ENCODE data around the gene PDE7B. TPM values are rescaled to one million over a fixed set of nuclear protein-coding genes. Genes with fewer than 3 reads are reported as not detected.

Gene PDE7B
- total RNA-seq, 2 donors from 2014 or later, result 0.04 TPM; not detected in 1

DNA sequence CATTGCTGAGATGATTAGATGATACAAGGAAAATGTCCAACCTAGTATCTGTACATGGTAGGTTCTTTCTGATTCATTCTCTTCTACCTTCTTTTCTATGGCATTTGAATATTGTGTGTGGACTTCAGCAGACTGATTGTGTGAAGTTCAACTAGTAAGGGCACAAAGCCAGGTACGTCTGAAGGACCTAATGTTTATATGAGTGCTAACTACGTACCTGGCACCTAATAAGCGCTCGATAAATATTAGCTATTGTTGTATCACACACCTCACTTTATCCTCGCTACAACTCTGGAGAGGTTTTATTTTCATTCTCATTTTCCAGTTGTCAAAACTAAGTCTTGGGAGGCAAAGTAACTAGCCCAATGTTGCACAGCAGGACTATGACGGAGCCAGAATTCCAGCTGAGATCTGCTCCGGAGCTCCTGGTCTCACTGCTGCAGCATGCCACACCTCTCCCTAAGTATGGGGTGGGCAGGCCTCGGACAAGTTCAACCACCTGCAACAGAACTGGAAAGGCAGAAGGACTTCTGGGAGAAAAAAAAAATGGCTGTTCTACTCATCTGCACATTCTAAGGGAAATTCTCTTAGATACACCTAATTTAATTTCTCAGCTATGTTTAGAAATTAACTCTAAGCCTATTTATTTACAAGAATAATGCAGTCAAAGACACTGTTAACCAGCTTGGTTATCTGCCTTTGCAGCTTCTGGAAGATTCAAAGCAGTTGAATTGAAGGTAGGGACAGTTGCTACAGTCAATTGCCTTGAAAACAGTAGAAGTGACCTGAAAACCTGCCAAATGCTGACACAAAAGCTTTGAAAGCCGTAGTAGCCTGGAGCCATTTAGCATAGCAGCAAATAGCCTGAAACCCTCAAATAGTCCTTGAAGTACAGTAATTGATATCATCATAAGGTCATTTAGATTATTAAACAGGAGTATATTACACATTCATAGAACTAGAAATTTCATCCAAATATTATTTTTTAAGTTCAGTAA lies 165.0 kb downstream of the PDE7B start:
- no peaks in the 10 kb centered on the region for H3K9me3 Mint-ChIP-seq
- no peak overlapping the region for H3K27ac Mint-ChIP-seq
- no peaks in the 10 kb centered on the region for H3K4me1 Mint-ChIP-seq
- no peak overlapping the region for H3K4me3 Mint-ChIP-seq
- ATAC-seq (replicated peaks), result no peak
- no peaks in the 10 kb centered on the region for H3K36me3 Mint-ChIP-seq (ENCODE audit: low read depth)
- H3K27me3 Mint-ChIP-seq, result peaks cover 16% of the 10 kb centered on the region

DNA sequence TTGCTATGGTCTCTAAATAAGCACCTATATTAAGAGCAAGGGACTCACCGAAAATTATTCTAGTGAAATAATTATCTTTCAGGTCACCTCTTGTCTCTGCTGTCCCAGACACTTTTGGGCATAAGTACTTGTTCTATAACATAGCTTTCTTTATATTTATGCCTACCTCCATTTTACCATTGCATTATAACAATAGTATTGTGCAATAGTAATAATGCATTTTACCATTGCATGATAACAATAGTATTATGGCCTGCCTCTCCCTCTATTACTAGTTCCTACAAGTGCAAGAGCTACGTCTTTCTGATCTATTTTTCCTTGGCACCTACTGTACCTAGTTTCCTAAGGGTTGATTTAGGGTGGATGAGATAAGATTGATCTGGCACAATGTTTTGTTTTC lies 169.2 kb downstream of the PDE7B start:
- ATAC-seq (replicated peaks), result no peak
- no peak overlapping the region for H3K27ac Mint-ChIP-seq
- no peaks in the 10 kb centered on the region for H3K9me3 Mint-ChIP-seq
- H3K27me3 Mint-ChIP-seq, result peaks cover 16% of the 10 kb centered on the region
- H3K4me1 Mint-ChIP-seq, result no peaks in the 10 kb centered on the region
- no peak overlapping the region for H3K4me3 Mint-ChIP-seq
- no peaks in the 10 kb centered on the region for H3K36me3 Mint-ChIP-seq (ENCODE audit: low read depth)

DNA sequence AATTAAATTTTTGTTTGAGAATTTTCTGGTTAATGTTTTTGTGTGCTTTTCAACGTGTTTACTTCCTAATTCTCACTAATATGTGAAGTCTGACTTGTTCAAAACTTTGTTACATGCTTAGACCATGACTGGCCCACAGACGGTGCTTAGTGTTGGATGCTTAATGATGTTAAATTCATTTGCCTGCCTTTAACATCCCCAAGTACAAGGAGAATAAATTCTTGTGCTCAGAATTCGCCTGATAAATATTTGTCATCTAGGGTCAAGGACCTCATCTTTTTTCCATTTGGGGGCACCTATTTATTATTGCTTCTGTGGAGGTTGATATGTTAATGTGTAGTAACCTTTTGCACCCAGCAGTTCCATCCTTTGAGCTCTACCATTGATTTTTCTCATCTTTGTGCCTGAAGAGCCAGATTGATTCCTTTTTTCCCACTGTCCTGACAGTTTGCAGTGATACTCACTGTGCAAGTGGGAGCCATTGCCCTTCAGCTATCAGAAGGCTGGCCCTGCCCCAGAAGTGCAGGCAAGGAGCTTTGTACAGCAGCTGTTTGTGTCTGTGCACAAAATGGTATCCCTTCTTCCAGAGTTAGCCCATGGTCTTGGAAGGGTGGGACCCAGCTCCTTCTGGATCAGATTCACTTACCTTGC lies 170.8 kb downstream of the PDE7B start:
- Mint-ChIP-seq H3K4me3 (no peak overlapping the region), H3K4me1 (no peaks in the 10 kb centered on the region), H3K9me3 (no peaks in the 10 kb centered on the region), H3K36me3 (ENCODE audit: low read depth) (no peaks in the 10 kb centered on the region), H3K27me3 (peaks cover 16% of the 10 kb centered on the region), H3K27ac (no peak overlapping the region)
- ATAC-seq (replicated peaks), result no peak

DNA sequence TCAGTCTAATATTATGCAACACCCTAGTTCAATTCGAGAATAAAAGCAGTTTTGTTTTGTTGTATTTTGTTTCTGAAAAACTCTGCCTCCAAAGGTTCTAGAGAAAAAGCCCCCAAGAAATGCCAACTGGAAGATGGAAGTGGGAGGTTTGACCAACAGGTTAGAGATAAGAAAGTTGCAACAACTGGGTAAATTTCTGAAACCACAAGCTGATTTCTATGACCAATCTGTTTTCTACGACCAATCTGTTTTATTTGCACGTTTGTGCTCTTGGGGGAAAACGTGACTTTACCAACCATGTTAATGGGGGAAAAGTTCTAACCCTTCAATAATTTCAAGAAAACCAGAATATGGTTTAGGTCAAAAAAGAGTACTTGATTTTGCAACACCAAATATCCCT lies 173.2 kb downstream of the PDE7B start:
- Mint-ChIP-seq H3K36me3 (ENCODE audit: low read depth) (no peaks in the 10 kb centered on the region), H3K4me1 (no peaks in the 10 kb centered on the region), H3K4me3 (no peak overlapping the region), H3K27me3 (peaks cover 12% of the 10 kb centered on the region), H3K27ac (no peak overlapping the region), H3K9me3 (no peaks in the 10 kb centered on the region)
- ATAC-seq (replicated peaks), result no peak

DNA sequence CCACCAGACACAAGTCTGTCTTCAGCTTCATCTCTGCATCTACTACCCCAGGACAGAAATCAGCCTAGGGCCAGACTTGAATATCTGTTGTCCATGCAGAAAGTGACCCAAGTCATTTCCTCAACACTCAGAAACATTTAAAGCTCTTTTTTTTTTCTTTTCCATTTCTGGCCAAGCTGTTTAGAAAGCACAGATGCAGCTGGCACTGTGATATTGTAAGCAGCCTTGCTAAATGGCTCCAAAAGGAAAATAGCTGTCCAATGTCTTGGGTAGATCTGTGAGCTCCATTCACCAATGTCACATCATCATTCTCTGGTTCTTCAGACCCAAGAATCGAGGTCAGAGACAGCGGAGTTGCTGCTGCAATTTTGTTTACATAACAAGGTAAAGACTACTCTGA lies 174.2 kb downstream of the PDE7B start:
- no peak overlapping the region for H3K4me3 Mint-ChIP-seq
- H3K27ac Mint-ChIP-seq, result no peak overlapping the region
- H3K9me3 Mint-ChIP-seq, result no peaks in the 10 kb centered on the region
- no peaks in the 10 kb centered on the region for H3K36me3 Mint-ChIP-seq (ENCODE audit: low read depth)
- no peaks in the 10 kb centered on the region for H3K4me1 Mint-ChIP-seq
- peaks cover 9% of the 10 kb centered on the region for H3K27me3 Mint-ChIP-seq
- ATAC-seq (replicated peaks), result no peak

DNA sequence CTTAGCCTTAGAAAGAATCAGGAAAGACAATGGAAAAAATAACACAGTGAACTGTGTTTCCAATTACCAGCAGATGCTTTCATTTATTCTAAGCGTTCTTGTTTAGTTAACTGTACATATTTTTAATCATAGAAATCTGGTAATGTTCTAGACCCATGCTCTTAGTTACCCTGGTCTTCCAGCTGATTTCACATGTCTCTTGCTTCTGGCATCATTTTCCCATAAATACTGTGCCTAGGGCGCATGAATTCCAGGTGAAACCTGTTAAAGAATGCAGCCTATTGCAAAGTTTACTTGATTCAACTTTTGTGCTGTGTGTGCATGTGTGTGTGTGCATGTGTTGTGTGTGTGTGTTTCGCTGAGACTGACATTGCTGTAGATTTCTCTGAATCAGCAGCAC lies 178.6 kb downstream of the PDE7B start:
- no peak for ATAC-seq (replicated peaks)
- no peaks in the 10 kb centered on the region for H3K27me3 Mint-ChIP-seq
- H3K27ac Mint-ChIP-seq, result no peak overlapping the region
- no peaks in the 10 kb centered on the region for H3K9me3 Mint-ChIP-seq
- no peaks in the 10 kb centered on the region for H3K4me1 Mint-ChIP-seq
- no peaks in the 10 kb centered on the region for H3K36me3 Mint-ChIP-seq (ENCODE audit: low read depth)
- H3K4me3 Mint-ChIP-seq, result no peak overlapping the region

DNA sequence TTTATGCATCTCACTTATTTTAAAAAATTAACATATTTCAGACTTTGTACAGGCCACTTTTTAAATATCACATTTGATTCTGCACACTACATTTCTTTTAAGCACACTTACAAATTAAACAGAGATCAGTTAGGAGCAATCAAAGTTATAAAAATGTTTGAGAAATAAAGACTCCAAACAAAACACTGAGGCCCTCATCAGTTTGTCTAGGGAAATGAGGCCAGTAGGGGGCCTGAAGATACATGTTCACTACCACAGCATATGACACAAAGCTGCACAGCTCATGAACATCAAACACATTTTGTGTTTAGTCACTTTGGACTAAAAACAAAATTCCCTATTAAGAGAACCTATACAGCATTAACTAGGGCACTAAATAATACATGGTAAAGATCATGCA lies 180.5 kb downstream of the PDE7B start:
- no peak overlapping the region for H3K27ac Mint-ChIP-seq
- H3K9me3 Mint-ChIP-seq, result no peaks in the 10 kb centered on the region
- no peak overlapping the region for H3K4me3 Mint-ChIP-seq
- H3K4me1 Mint-ChIP-seq, result no peaks in the 10 kb centered on the region
- ATAC-seq (replicated peaks), result no peak
- H3K36me3 Mint-ChIP-seq (ENCODE audit: low read depth), result no peaks in the 10 kb centered on the region
- peaks cover under 1% of the 10 kb centered on the region for H3K27me3 Mint-ChIP-seq

DNA sequence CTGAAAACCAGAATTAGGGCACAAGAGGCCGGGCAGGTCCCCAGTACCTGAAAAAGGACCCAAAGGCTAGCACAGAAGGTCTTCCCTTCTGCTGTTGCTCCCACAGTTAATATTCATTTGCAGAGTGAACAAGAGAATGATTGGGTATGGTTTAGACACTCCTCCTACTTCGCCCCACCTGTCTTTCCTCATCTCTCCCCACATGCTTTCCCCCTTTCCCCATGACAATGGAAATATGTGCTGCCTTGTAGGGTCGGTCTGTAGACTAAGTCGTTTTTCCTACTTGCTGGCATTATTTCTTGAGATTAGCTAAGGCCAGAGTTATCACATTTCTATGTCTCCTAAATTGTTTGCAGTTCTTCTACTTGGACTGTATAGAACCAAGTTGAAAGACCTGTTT lies 181.9 kb downstream of the PDE7B start:
- H3K9me3 Mint-ChIP-seq, result no peaks in the 10 kb centered on the region
- no peak overlapping the region for H3K4me3 Mint-ChIP-seq
- H3K27me3 Mint-ChIP-seq, result peaks cover 3% of the 10 kb centered on the region
- H3K27ac Mint-ChIP-seq, result no peak overlapping the region
- H3K4me1 Mint-ChIP-seq, result no peaks in the 10 kb centered on the region
- ATAC-seq (replicated peaks), result no peak
- H3K36me3 Mint-ChIP-seq (ENCODE audit: low read depth), result no peaks in the 10 kb centered on the region

DNA sequence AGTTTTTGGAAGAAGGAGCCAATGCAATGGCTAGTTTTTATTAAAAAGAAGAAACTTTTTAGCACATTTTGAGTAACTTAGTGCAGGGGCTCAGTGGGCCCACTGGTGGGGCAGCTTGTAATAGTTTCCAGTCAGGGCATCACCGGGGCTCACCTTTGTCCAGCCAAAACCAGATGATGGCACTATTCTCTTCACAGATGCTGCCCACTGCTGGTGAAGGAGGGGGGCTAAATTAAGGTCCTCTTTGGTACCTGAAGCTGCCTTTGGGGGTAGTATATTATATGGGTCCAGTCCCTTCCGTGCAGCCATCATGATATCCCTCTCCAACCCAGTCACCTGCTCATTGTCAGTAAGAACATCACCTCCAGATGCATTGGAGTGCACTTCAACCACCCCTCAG lies 182.9 kb downstream of the PDE7B start:
- peaks cover 3% of the 10 kb centered on the region for H3K27me3 Mint-ChIP-seq
- H3K27ac Mint-ChIP-seq, result no peak overlapping the region
- H3K4me3 Mint-ChIP-seq, result no peak overlapping the region
- no peaks in the 10 kb centered on the region for H3K36me3 Mint-ChIP-seq (ENCODE audit: low read depth)
- no peaks in the 10 kb centered on the region for H3K4me1 Mint-ChIP-seq
- no peak for ATAC-seq (replicated peaks)
- no peaks in the 10 kb centered on the region for H3K9me3 Mint-ChIP-seq

DNA sequence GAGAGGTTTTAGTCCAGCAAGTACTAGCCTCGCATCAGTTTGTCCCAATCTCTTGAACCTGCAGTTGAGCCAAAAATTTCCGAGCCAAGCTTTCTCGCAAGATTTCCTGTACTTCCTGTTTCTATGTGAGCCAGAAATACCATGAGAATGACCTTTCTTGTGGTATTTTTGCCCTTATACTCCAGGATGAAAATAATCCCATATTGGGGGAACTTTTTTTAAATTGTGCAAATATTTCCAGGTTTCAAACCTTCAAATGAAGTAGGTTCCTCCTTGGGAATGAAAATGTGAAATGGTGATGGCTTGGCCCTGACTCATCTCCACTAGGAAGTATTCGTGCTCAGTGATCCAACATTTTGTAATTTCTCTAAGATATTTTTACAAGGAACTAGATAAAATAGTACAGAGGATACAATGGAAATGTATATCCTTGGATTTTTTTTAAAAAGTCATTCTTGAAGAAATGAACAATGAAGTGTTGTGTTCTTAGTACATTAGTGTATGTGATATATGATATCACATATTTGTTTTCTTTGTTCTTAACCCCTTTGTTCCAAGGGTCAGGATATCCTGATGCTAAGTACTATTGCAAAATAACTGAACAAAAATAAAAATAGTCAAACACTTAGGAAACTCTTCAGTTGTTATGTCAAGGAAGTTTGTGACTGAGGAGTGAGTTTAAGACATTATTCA lies 184.0 kb downstream of the PDE7B start:
- peaks cover 3% of the 10 kb centered on the region for H3K27me3 Mint-ChIP-seq
- H3K9me3 Mint-ChIP-seq, result no peaks in the 10 kb centered on the region
- H3K4me1 Mint-ChIP-seq, result no peaks in the 10 kb centered on the region
- H3K36me3 Mint-ChIP-seq (ENCODE audit: low read depth), result no peaks in the 10 kb centered on the region
- H3K4me3 Mint-ChIP-seq, result no peak overlapping the region
- H3K27ac Mint-ChIP-seq, result no peak overlapping the region
- no peak for ATAC-seq (replicated peaks)

DNA sequence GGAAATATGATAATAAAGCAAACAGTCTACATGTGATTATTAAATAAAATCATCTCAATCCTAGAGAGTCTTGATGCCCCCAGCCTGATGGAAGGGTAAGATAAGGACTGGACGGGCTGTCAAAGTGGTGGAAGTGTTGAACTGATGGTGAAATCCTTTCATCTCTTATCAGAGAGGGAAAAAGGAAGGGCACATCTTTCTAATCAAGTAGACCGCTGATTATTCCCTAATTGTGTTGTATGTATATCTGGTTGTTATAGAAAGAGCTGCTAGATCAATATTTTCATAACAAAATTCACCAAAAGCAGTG lies 184.5 kb downstream of the PDE7B start:
- Mint-ChIP-seq H3K27ac (no peak overlapping the region), H3K4me3 (no peak overlapping the region), H3K27me3 (peaks cover 8% of the 10 kb centered on the region), H3K36me3 (ENCODE audit: low read depth) (no peaks in the 10 kb centered on the region), H3K9me3 (no peaks in the 10 kb centered on the region), H3K4me1 (no peaks in the 10 kb centered on the region)
- no peak for ATAC-seq (replicated peaks)

DNA sequence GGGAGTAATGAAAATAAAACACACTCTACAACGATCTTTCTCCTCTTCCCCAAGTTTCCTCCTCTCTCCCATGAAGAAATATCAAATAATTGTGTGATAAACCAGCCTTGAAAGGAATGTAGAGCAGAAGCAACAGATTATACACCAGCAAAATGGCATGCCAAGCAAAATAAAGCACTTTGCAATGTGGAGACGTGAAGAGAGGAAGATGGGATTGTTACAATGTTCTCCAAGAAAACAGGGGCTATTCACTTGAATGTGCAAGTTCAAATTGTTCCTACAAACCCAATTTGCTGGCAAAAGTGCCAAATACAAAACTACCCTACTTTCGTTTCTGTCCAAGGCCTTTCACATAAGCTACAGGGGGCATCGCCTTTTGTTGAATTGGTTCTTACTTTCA lies 185.1 kb downstream of the PDE7B start:
- no peaks in the 10 kb centered on the region for H3K4me1 Mint-ChIP-seq
- peaks cover 13% of the 10 kb centered on the region for H3K27me3 Mint-ChIP-seq
- H3K9me3 Mint-ChIP-seq, result no peaks in the 10 kb centered on the region
- H3K36me3 Mint-ChIP-seq (ENCODE audit: low read depth), result no peaks in the 10 kb centered on the region
- H3K27ac Mint-ChIP-seq, result no peak overlapping the region
- no peak for ATAC-seq (replicated peaks)
- H3K4me3 Mint-ChIP-seq, result no peak overlapping the region

DNA sequence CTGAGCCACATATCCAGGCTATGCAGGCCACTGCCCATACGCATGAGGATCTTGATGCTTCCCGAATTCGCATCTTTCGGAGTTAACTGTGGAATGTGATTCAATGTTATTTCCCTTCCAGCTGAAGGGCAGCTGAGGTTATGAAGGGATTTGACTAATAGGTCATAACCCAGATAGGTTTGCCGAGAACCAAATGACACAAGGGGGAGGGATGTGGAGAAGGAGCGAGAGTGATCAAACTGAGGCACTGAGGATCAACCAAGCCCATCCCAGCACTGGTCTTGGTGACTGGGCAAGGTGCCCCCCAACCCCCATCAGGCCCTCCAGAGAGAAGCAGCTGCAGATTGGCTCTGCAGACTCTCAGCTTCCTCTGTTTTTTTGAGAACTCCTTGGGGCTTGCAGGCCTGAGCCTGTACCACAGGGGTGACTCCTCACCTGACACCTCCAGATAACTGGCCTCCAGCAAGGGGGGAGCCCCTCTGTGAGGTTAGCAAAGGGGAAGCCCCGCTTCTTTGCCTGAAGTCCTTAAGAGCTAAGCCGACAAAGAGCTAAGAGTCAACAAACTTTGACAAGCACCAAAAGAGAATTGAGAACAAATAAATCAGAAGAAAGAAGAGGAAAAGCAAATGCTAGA lies 185.9 kb downstream of the PDE7B start:
- Mint-ChIP-seq H3K4me1 (no peaks in the 10 kb centered on the region), H3K9me3 (no peaks in the 10 kb centered on the region), H3K36me3 (ENCODE audit: low read depth) (no peaks in the 10 kb centered on the region), H3K27ac (no peak overlapping the region), H3K4me3 (no peak overlapping the region), H3K27me3 (peaks cover 13% of the 10 kb centered on the region)
- ATAC-seq (replicated peaks), result peak; percentile 76

DNA sequence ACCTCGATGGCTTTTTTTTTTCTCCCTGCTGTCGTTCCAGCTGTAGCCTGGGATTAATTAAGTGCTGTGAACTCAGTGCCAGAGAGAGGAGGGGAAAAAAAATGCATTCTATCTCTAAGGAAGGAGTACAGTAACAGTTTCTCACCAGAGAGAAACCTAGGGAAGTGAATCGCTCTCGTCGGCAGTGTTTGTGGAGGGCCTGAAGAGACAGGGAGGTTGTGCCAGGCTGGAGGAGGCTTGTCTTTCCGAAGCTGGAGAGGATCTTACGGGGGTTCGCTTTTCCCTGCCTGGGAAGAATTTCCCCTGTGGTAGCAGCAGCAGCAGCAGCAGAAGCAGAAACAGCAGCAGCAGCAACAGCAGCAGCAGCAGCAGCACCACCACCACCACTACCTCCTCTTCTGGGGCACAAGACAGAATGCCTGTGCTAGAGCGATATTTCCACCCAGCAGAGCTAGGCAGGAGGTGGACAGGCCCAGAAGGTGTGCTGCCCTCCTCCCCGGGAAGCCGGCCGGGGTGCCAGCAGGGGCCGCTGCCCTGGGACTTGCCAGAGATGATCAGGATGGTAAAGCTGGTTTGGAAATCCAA lies 186.5 kb downstream of the PDE7B start:
- Mint-ChIP-seq H3K4me3 (no peak overlapping the region), H3K36me3 (ENCODE audit: low read depth) (no peaks in the 10 kb centered on the region), H3K9me3 (no peaks in the 10 kb centered on the region), H3K27me3 (peaks cover 13% of the 10 kb centered on the region), H3K27ac (no peak overlapping the region), H3K4me1 (no peaks in the 10 kb centered on the region)
- ATAC-seq (replicated peaks), result no peak

All from activated T-helper 17 cell treated with anti-CD3 and anti-CD28 coated beads, Interleukin-2, amount 50 U/mL, for 72 hours (primary cell).